Naive thymus-derived CD4-positive, alpha-beta T cell (primary cell): ENCODE data around the gene ZC3H18. TPM values are rescaled to one million over a fixed set of nuclear protein-coding genes. Genes with fewer than 3 reads are reported as not detected.
A peak's percentile ranks its signal among the peaks of the same experiment; 100 is the strongest.

Experiments used
- ATAC-seq: fragments of 150-1000 bp; cut with Tn5 transposase; 2 replicates; pipeline ENCODE4 v1.10.0; 2021; ENCODE audit warnings: mild to moderate bottlenecking, moderate library complexity
- CTCF ChIA-PET: fragments of 350-600 bp; sonication (Branson Sonifier 250); formaldehyde crosslinking; loops from one replicate; lab custom pipeline; 2021; ENCODE audit warnings: antibody characterized with exemption; lab: Charles Lee
- POLR2A ChIA-PET: fragments of 350-600 bp; sonication (Branson Sonifier 250); formaldehyde crosslinking; loops from one replicate; lab custom pipeline; 2021; ENCODE audit warnings: antibody characterized with exemption, inconsistent platforms; lab: Charles Lee
- DNase-seq, 9 donors: peaks; one replicate each; pipeline versions ENCODE4 v3.0.0 to v3.0.0-alpha.2; 2020 to 2022; ENCODE audit warnings: mixed read lengths in 1 of 9
- H3K27ac ChIP-seq: one replicate; pipeline ENCODE4 v1.7.0; 2013; ENCODE audit warnings: mild to moderate bottlenecking, low read depth, low read length, moderate library complexity
- H3K27me3 ChIP-seq, 2 donors: one replicate each; pipeline ENCODE4 v1.7.0; 2013; ENCODE audit warnings: low read length in 2 of 2, mild to moderate bottlenecking in 2 of 2, moderate library complexity in 2 of 2; ENCODE audit not compliant: control insufficient read depth in 2 of 2, insufficient read depth in 2 of 2
- H3K36me3 ChIP-seq, 3 experiments: 1 replicate in 2 of 3; 2 replicates in 1 of 3; pipeline ENCODE4 v1.7.0; 2013; ENCODE audit warnings: low read length in 3 of 3, mild to moderate bottlenecking in 3 of 3, moderate library complexity in 1 of 3; ENCODE audit not compliant: insufficient read depth in 3 of 3, control insufficient read depth in 2 of 3
- H3K4me1 ChIP-seq, 2 donors: one replicate each; pipeline ENCODE4 v1.7.0; 2013; ENCODE audit warnings: low read length in 2 of 2, mild to moderate bottlenecking in 2 of 2, moderate library complexity in 1 of 2; ENCODE audit not compliant: control insufficient read depth in 2 of 2, insufficient read depth in 2 of 2
- H3K4me3 ChIP-seq: 2 replicates; pipeline ENCODE4 v1.7.0; 2013; ENCODE audit warnings: mild to moderate bottlenecking, low read length
- H3K9me3 ChIP-seq, 3 experiments: 1 replicate in 2 of 3; 2 replicates in 1 of 3; pipeline ENCODE4 v1.7.0; 2013; ENCODE audit warnings: low read length in 3 of 3; ENCODE audit not compliant: control insufficient read depth in 2 of 3
- H3K27ac Mint-ChIP-seq, 9 donors: one replicate each; pipeline ENCODE4 v1.8.0; 2020 to 2022; ENCODE audit warnings: mixed read lengths in 9 of 9, mild to moderate bottlenecking in 8 of 9, moderate library complexity in 5 of 9, inconsistent platforms in 2 of 9
- H3K27me3 Mint-ChIP-seq, 5 donors: one replicate each; pipeline ENCODE4 v1.8.0; 2021 to 2022; ENCODE audit warnings: mixed read lengths in 5 of 5, mild to moderate bottlenecking in 1 of 5
- H3K36me3 Mint-ChIP-seq, 5 donors: one replicate each; pipeline ENCODE4 v1.8.0; 2020 to 2022; ENCODE audit warnings: mixed read lengths in 5 of 5, mild to moderate bottlenecking in 3 of 5, inconsistent platforms in 1 of 5
- H3K4me1 Mint-ChIP-seq, 7 donors: one replicate each; pipeline ENCODE4 v1.8.0; 2020 to 2022; ENCODE audit warnings: mixed read lengths in 7 of 7, mild to moderate bottlenecking in 3 of 7, inconsistent platforms in 1 of 7
- H3K4me3 Mint-ChIP-seq, 10 donors: one replicate each; pipeline ENCODE4 v1.8.0; 2020 to 2022; ENCODE audit warnings: mild to moderate bottlenecking in 10 of 10, mixed read lengths in 10 of 10, moderate library complexity in 6 of 10, inconsistent platforms in 2 of 10
- H3K9me3 Mint-ChIP-seq, 11 donors: one replicate each; pipeline ENCODE4 v1.8.0; 2020 to 2022; ENCODE audit warnings: mixed read lengths in 11 of 11, mild to moderate bottlenecking in 4 of 11, inconsistent platforms in 1 of 11, moderate library complexity in 1 of 11
- intact Hi-C, 2 donors: fragments of 100-400 bp; cut with micrococcal nuclease; formaldehyde crosslinking; loops; one replicate each; pipeline ENCODE4 v1.15.1; 2023
- polyA plus RNA-seq, 2 donors: library from polyadenylated mRNA; unstranded; fragments of 300-500 nt; fragmentation: Illumina TruSeq; gene quantifications; one replicate each; pipeline ENCODE4 v1.2.3, GENCODE V29; 2021
- total RNA-seq, 6 experiments: library from RNA in 5 of 6; stranded (reverse) in 5 of 6; gene quantifications; 1 replicate in 5 of 6; 2 replicates in 1 of 6; pipeline ENCODE4 v1.2.3 and lab custom pipeline; 2021 to 2026

Gene ZC3H18
- total and polyA plus RNA-seq, 7 experiments from 2014 or later = 11.0 to 97.8 (median 78.2) TPM

DNA sequence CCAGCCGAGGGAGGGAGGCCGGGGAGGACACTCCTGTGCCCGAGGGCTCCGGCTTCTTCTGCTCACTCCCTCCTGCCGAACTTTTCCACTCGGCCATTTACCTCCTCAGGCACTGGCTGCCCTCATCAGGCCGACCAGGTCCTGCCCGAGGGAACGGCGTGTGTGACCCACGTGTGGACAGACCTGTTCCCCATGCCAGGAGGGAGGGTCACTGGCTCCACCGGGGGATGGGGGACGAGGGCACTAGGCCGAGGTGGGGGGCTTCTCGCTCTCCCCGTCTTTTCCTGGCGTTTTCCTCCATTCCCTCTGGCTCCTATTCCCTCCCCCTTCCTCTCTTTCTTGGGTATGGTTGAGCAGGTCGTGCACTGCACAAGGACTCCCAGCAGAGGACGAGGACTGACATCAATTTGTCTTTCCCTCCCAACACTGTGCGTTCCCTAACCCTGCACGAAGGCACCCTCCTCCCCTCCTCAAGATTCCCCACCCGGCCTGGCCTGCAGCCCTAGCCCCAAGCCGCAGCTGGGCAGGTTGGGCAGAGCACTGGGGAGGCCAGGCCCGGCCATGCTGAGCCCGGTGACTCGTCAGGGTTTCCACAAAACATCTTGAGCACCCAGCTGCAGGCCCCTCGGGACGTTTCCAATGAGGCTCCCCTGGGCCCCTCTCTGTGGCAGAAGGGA is 64.9 kb downstream of the ZC3H18 start:
- ChIA-PET CTCF (no interaction called here), POLR2A (no interaction called here)
- Mint-ChIP-seq H3K27ac (peak overlapping the region in 3 of 9 donors; percentile 10 to 71 (median 45)), H3K4me1 (peaks cover 23 to 39% (median 29%) of the 10 kb centered on the region in 7 donors), H3K4me3 (peak overlapping the region; percentile 42 to 80 (median 73)), H3K9me3 (no peaks in the 10 kb centered on the region), H3K36me3 (peaks cover 0 to 7% (median 0%) of the 10 kb centered on the region in 5 donors), H3K27me3 (peaks cover 0 to 33% (median 11%) of the 10 kb centered on the region in 5 donors)
- Histone ChIP-seq H3K9me3 (no peaks in the 10 kb centered on the region), H3K4me3 (peak overlapping the region; percentile 52), H3K36me3 (peaks cover 0 to 22% (median 0%) of the 10 kb centered on the region in 3 experiments), H3K27ac (no peak overlapping the region), H3K27me3 (peaks cover 0 to 6% of the 10 kb centered on the region in 2 donors), H3K4me1 (peaks cover 21 to 35% of the 10 kb centered on the region in 2 donors)
- intact Hi-C loops = loop anchor here (1.0 to 5.0 kb wide), 6 partner anchors 15 to 67 kb away; partner anchors contain the start of genes CYBA (in 1 of the 2) and ZC3H18 (in 1 of the 2)
- ATAC-seq (no peak), DNase-seq (no peak)

DNA sequence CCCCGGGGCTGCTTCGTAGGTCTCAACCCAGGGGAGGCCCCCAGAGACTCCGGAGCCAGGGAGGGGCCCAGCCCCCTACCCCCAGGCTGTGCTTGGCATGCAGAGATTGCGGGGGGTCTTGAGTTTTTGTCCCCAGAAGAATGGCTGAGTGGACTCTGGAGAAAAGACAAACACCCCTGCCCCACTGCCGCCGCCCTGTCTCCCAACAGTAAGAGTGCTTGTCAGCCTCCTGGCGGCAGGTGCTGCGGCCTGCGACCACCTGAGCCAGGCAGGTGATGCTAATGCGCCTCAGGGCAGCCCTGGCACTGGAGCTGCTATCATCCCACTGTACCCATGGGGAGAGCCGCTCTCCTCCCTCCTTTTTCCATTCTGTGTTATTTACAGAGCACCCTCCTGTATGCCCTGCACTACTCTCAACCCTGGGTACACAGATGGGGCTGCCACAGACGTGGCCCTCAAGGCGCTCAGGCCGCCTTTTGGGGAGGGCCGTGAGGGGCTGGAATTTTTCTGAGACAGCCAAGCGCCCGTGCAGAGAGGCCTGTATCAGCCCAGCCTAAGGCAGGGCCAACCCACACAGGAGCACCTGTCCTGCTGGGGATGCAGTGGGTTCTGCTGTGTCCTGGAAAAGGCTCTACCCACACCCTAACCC is 65.6 kb downstream of the ZC3H18 start:
- Histone ChIP-seq H3K9me3 (no peaks in the 10 kb centered on the region), H3K4me3 (no peak overlapping the region), H3K4me1 (peaks cover 21 to 38% of the 10 kb centered on the region in 2 donors), H3K27me3 (peaks cover 0 to 6% of the 10 kb centered on the region in 2 donors), H3K27ac (no peak overlapping the region), H3K36me3 (peaks cover 0 to 16% (median 0%) of the 10 kb centered on the region in 3 experiments)
- H3K27me3 Mint-ChIP-seq = peaks cover 0 to 38% (median 13%) of the 10 kb centered on the region in 5 donors
- ChIA-PET CTCF (no interaction called here), POLR2A (no interaction called here)
- DNase-seq (no peak), ATAC-seq (no peak)
- H3K4me3 Mint-ChIP-seq = peak overlapping the region in 8 of 10 donors; percentile 21 to 80 (median 56)
- intact Hi-C loops = loop anchor here (2.0 to 5.0 kb wide), 5 partner anchors 15 to 67 kb away; partner anchors contain the start of genes CYBA (in 1 of the 2) and ZC3H18 (in 1 of the 2)
- peak overlapping the region in 2 of 9 donors; percentile 80 to 82 for H3K27ac Mint-ChIP-seq
- H3K9me3 Mint-ChIP-seq = no peaks in the 10 kb centered on the region
- peaks cover 24 to 44% (median 33%) of the 10 kb centered on the region in 7 donors for H3K4me1 Mint-ChIP-seq
- peaks cover 0 to 7% (median 0%) of the 10 kb centered on the region in 5 donors for H3K36me3 Mint-ChIP-seq

DNA sequence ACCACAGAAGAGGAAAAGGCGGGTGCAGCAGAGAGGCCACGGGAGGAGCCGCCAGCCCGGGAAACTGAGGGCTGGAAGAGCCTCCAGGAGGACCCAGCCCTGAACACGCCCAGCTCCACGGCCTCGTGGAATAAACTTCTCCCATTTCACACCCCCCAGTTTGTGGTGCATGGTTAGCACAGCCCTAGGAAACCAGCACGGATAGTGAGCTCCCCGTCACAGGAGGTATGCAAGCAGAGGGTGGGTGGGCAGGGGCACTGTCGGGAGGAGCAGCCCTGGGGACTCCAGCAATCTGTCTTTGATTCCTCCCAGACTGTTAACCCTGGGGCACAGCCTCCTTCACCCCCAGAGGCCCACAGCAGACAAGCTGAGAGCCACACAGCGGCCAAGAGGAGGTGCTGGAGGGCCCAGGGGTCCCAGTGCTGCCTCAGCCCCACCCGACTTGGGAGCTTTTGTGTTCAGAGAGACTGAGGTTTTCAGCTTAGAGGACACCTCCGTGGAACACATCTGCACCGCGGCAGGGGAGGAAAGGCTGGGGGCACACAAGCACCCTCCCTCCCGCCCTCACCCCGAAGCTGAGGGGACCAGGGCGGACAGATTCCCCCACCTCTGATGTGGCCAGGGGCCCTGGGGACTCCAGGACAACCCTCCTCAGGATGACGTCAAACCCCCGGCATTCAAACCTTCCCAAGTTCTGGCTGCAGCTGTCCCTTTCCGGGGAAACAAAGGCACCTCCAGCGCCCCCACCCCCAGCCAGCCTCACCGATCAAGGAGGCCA is 66.5 kb downstream of the ZC3H18 start:
- peaks cover 0 to under 1% (median 0%) of the 10 kb centered on the region in 5 donors for H3K36me3 Mint-ChIP-seq
- peak overlapping the region in 5 of 10 donors; percentile 35 to 73 (median 49) for H3K4me3 Mint-ChIP-seq
- Histone ChIP-seq H3K9me3 (no peaks in the 10 kb centered on the region), H3K27ac (no peak overlapping the region), H3K4me3 (no peak overlapping the region), H3K27me3 (peaks cover 0 to 6% of the 10 kb centered on the region in 2 donors), H3K36me3 (peaks cover 0 to 8% (median 0%) of the 10 kb centered on the region in 3 experiments), H3K4me1 (peaks cover 21 to 38% of the 10 kb centered on the region in 2 donors)
- ChIA-PET POLR2A (interaction anchor here (0.5 to 1.5 kb wide), 5 partner anchors 11 to 1025 kb away, joined by 3 to 5 read pairs (median 3); no protein-coding TSS in a partner anchor), CTCF (no interaction called here)
- peaks cover 24 to 44% (median 33%) of the 10 kb centered on the region in 7 donors for H3K4me1 Mint-ChIP-seq
- H3K27me3 Mint-ChIP-seq = peaks cover 0 to 42% (median 13%) of the 10 kb centered on the region in 5 donors
- DNase-seq (no peak), ATAC-seq (no peak)
- intact Hi-C loops = loop anchor here in 1 of 2 donors (5.0 kb wide), 2 partner anchors 64 to 66 kb away; partner anchors contain the start of gene ZC3H18
- H3K27ac Mint-ChIP-seq = peak overlapping the region in 3 of 9 donors; percentile 70 to 85 (median 82)
- no peaks in the 10 kb centered on the region for H3K9me3 Mint-ChIP-seq

DNA sequence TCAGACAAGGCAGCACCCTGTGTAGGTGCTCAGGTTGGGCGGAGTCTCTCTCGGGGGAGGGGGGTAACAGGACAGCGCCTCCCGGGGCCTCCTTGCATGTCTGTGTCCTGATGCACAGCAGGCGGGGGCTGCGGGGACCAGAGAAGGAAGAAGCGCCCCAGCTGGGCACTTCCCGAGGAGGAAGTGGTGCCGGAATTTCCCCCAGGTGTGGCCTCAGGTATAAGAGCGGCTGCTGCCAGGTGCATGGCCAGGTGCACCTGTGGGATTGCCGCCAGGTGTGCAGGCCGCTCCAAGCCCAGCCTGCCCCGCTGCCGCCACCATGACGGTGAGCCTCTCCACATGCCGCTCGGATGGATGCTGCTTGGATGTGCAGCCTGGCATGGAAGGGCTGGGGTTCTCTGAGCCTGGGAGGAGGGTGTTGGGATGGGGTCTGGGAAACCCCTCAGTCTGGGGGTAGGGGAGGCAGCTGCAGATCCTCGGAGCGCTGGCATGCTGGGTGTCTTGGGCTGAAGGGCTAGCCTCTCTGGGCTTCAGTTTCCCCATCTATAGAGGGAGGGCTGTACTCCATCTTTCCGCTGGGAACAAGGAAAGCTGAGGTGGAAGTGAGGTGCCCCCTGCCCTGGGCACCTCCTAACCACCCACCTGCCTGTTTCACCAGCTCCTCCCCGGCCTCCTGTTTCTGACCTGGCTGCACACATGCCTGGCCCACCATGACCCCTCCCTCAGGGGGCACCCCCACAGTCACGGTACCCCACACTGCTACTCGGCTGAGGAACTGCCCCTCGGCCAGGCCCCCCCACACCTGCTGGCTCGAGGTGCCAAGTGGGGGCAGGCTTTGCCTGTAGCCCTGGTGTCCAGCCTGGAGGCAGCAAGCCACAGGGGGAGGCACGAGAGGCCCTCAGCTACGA is 68.4 kb downstream of the ZC3H18 start, which contains the start of gene IL17C:
Gene IL17C (plus strand): TSS at position 250 of the 908 bp plus-strand sequence. CDS start 70 bp downstream, at position 320.
- DNase-seq (no peak), ATAC-seq (no peak)
- intact Hi-C loops = loop anchor here in 1 of 2 donors (5.0 kb wide), 2 partner anchors 64 to 66 kb away; partner anchors contain the start of gene ZC3H18
- no peak within 1 kb of the TSS for H3K27ac ChIP-seq
- peak within 1 kb of the TSS in 9 of 10 donors; percentile 34 to 63 (median 46) for H3K4me3 Mint-ChIP-seq
- peaks cover 0 to 7% (median 0%) of the 10 kb centered on the region in 5 donors for H3K36me3 Mint-ChIP-seq
- H3K27me3 ChIP-seq = peaks cover 0 to 6% of the 10 kb centered on the region in 2 donors
- ChIA-PET POLR2A (interaction anchor here (0.5 to 3.1 kb wide), 3 partner anchors 10 to 49 kb away, joined by 3 to 11 read pairs (median 7); no protein-coding TSS in a partner anchor), CTCF (interaction anchor here (0.7 kb wide), 1 partner anchor 714 kb away, joined by 3 read pairs; no protein-coding TSS in a partner anchor)
- peaks cover 21 to 34% of the 10 kb centered on the region in 2 donors for H3K4me1 ChIP-seq
- no peaks in the 10 kb centered on the region for H3K9me3 Mint-ChIP-seq
- peaks cover 27 to 49% (median 33%) of the 10 kb centered on the region in 7 donors for H3K4me1 Mint-ChIP-seq
- no peak within 1 kb of the TSS for H3K4me3 ChIP-seq
- H3K36me3 ChIP-seq = peaks cover 0 to 11% (median 0%) of the 10 kb centered on the region in 3 experiments
- no peaks in the 10 kb centered on the region for H3K9me3 ChIP-seq
- H3K27ac Mint-ChIP-seq = peak within 1 kb of the TSS in 6 of 9 donors; percentile 0 to 85 (median 48)
- H3K27me3 Mint-ChIP-seq = peaks cover 0 to 42% (median 13%) of the 10 kb centered on the region in 5 donors

DNA sequence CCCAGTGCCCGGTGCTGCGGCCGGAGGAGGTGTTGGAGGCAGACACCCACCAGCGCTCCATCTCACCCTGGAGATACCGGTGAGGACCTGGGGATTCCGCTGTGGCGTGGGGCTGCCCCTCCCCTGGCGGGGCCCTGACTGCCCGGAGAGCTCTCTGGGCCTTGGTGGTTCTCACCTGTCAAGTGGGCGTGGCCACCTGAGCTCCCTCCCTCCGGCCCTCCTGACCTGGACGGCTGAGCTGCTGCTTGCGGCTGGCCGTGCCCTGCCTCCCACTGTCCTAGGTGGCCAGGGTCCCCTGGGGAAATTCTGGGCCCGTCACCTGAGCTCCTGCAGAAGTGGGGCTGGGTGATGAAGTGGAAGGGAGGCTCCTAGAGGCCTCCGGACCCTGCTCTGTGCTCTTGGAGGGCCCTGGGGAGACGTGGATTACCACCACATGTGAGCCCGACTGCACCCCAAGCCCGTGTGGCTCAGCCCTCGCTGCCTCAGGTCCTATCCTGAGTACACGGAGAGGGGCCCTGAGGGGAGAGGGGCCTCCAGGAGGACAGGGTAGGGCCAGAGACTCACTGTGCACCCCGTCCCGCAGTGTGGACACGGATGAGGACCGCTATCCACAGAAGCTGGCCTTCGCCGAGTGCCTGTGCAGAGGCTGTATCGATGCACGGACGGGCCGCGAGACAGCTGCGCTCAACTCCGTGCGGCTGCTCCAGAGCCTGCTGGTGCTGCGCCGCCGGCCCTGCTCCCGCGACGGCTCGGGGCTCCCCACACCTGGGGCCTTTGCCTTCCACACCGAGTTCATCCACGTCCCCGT is 69.2 kb downstream of the ZC3H18 start:
- no peak overlapping the region for H3K27ac ChIP-seq
- ATAC-seq (no peak), DNase-seq (no peak)
- Mint-ChIP-seq H3K27me3 (peaks cover 0 to 42% (median 13%) of the 10 kb centered on the region in 5 donors), H3K9me3 (no peaks in the 10 kb centered on the region), H3K4me3 (peak overlapping the region in 3 of 10 donors; percentile 43 to 63 (median 56)), H3K36me3 (peaks cover 0 to 7% (median 0%) of the 10 kb centered on the region in 5 donors), H3K4me1 (peaks cover 27 to 50% (median 33%) of the 10 kb centered on the region in 7 donors), H3K27ac (no peak overlapping the region)
- no peaks in the 10 kb centered on the region for H3K9me3 ChIP-seq
- ChIA-PET POLR2A (interaction anchor here (0.5 to 3.1 kb wide), 5 partner anchors 9 to 66 kb away, joined by 3 to 11 read pairs (median 3); partner anchors contain the start of gene MVD), CTCF (no interaction called here)
- peaks cover 21 to 27% of the 10 kb centered on the region in 2 donors for H3K4me1 ChIP-seq
- intact Hi-C loops = loop anchor here in 1 of 2 donors (5.0 kb wide), 2 partner anchors 63 to 67 kb away; partner anchors contain the start of gene ZC3H18
- H3K27me3 ChIP-seq = peaks cover 0 to 6% of the 10 kb centered on the region in 2 donors
- H3K4me3 ChIP-seq = no peak overlapping the region
- peaks cover 0 to 17% (median 0%) of the 10 kb centered on the region in 3 experiments for H3K36me3 ChIP-seq
